Endothelial cell of umbilical vein (primary cell): ENCODE data around the gene FRMD4A.

Experiments
- CTCF ChIP-seq, 2 donors: IDR thresholded peaks; 1 replicate in 1 of 2; 2 replicates in 1 of 2; pipeline ENCODE4 v1.5.1; 2011; ENCODE audit warnings: low read length in 2 of 2, mild to moderate bottlenecking in 2 of 2, moderate library complexity in 2 of 2, control low read depth in 1 of 2, inconsistent platforms in 1 of 2, low read depth in 1 of 2; ENCODE audit not compliant: insufficient read depth in 1 of 2; ENCODE audit errors: extremely low read depth in 1 of 2
- MYC ChIP-seq: IDR thresholded peaks from one replicate; pipeline ENCODE4 v1.6.1; 2011; ENCODE audit warnings: mild to moderate bottlenecking, low read depth, low read length

DNA sequence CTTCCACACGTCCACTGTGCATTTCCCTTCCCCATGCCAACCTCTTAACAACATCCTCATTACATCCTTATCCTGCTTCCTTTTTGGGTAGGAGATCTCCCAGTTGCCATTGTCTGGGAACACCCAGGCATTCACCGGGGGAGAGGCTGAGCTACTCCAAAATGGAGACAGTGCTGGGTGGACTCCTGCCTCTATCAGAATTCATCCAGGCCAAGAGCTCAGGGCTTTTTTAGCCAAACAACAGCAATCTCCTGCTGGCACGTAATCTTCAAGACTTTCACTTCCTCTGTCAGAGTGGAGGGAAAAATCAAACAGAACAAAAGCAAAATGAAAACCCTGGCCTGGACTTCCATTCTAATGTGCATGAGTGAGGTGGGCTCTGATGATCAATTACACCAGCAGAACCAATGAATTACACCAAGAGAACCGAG is 499.0 kb downstream of the FRMD4A start:
- no peak for TF ChIP-seq CTCF (IDR thresholded peaks at IDR 0.05; ENCODE audit: extremely low read depth in 1 of 2, insufficient read depth in 1 of 2, low read depth in 1 of 2, low read length in 2 of 2)
- TF ChIP-seq MYC = no peak
